H1 (cell line): ENCODE data around the gene ANO6. TPM values are rescaled to one million over a fixed set of nuclear protein-coding genes. Genes with fewer than 3 reads are reported as not detected.

Experiments
- CTCF ChIA-PET: fragments of 300-600 bp; sonication (Branson Sonifier 250); formaldehyde crosslinking; loops from one replicate; lab custom pipeline; 2021; ENCODE audit not compliant: partially characterized antibody; lab: Charles Lee
- POLR2A ChIA-PET: fragments of 300-600 bp; sonication (Branson Sonifier 250); formaldehyde crosslinking; loops from one replicate; lab custom pipeline; 2021; ENCODE audit warnings: inconsistent platforms; ENCODE audit not compliant: partially characterized antibody; lab: Charles Lee
- DNase-seq, 2 experiments: peaks; one replicate each; pipeline versions ENCODE4 v3.0.0 to v3.0.0-alpha.2; 2010 to 2022; ENCODE audit warnings: low spot score in 2 of 2, low read depth in 1 of 2, mixed read lengths in 1 of 2
- FAIRE-seq: peaks from 2 replicates; lab custom pipeline; 2011; peaks lifted over from hg19 to GRCh38; lab: Jason Lieb, UNC
- H2AFZ ChIP-seq: 2 replicates; pipeline ENCODE4 v1.8.1; 2012; ENCODE audit warnings: low read length, inconsistent platforms
- H2AK5ac ChIP-seq: 2 replicates; pipeline ENCODE4 v1.6.1; 2013; ENCODE audit warnings: low read depth, low read length
- H2BK120ac ChIP-seq: replicated peaks from 2 replicates; pipeline ENCODE3; 2013; ENCODE audit warnings: low read depth, low read length, inconsistent platforms
- H2BK12ac ChIP-seq: 2 replicates; pipeline ENCODE4 v1.6.1; 2013; ENCODE audit warnings: low read depth, low read length
- H2BK15ac ChIP-seq: 2 replicates; pipeline ENCODE4 v1.6.1; 2013; ENCODE audit warnings: low read length
- H2BK20ac ChIP-seq: 2 replicates; pipeline ENCODE4 v1.6.1; 2013; ENCODE audit warnings: low read length
- H2BK5ac ChIP-seq: 2 replicates; pipeline ENCODE4 v1.6.1; 2013; ENCODE audit warnings: low read depth, low read length
- H3K14ac ChIP-seq: 2 replicates; pipeline ENCODE4 v1.6.1; 2013; ENCODE audit warnings: inconsistent platforms; ENCODE audit not compliant: insufficient read length
- H3K18ac ChIP-seq: 2 replicates; pipeline ENCODE4 v1.6.1; 2013; ENCODE audit warnings: low read length; ENCODE audit errors: extremely low read depth
- H3K23ac ChIP-seq: 2 replicates; pipeline ENCODE4 v1.6.1; 2013; ENCODE audit warnings: inconsistent platforms; ENCODE audit not compliant: insufficient read length
- H3K23me2 ChIP-seq: 2 replicates; pipeline ENCODE4 v1.6.1; 2013; ENCODE audit warnings: low read depth, low read length
- H3K27ac ChIP-seq: 2 replicates; pipeline ENCODE4 v1.6.1; 2011; ENCODE audit warnings: low read depth, low read length, inconsistent platforms
- H3K27me3 ChIP-seq, 4 experiments: replicated peaks in 1 of 4; 1 replicate in 1 of 4; 2 replicates in 3 of 4; pipeline versions ENCODE4 v1.6.1 to v1.8.1; 2011 to 2013; ENCODE audit warnings: low read length in 3 of 4, mild to moderate bottlenecking in 3 of 4, inconsistent platforms in 2 of 4, mixed read lengths in 2 of 4, moderate library complexity in 1 of 4; ENCODE audit not compliant: control insufficient read depth in 3 of 4, insufficient read depth in 3 of 4; ENCODE audit errors: extremely low read depth in 1 of 4
- H3K36me3 ChIP-seq, 4 experiments: 2 replicates each; pipeline versions ENCODE4 v1.6.1 to v1.8.1; 2011 to 2013; ENCODE audit warnings: mild to moderate bottlenecking in 4 of 4, low read length in 3 of 4, moderate library complexity in 2 of 4, control low read depth in 1 of 4, inconsistent platforms in 1 of 4; ENCODE audit not compliant: insufficient read depth in 4 of 4, control insufficient read depth in 2 of 4
- H3K4ac ChIP-seq: replicated peaks from 2 replicates; pipeline ENCODE3; 2013; ENCODE audit warnings: low read length, low read depth, mixed read lengths, inconsistent platforms; ENCODE audit not compliant: insufficient read length
- H3K4me1 ChIP-seq, 4 experiments: replicated peaks in 1 of 4; 1 replicate in 1 of 4; 2 replicates in 3 of 4; pipeline versions ENCODE4 v1.6.1 to v1.8.1; 2011 to 2013; ENCODE audit warnings: low read length in 3 of 4, inconsistent platforms in 2 of 4, mixed read lengths in 1 of 4; ENCODE audit not compliant: insufficient read depth in 4 of 4, control insufficient read depth in 3 of 4
- H3K4me2 ChIP-seq, 2 experiments: 2 replicates each; pipeline versions ENCODE4 v1.6.1 to v1.8.1; 2011 to 2013; ENCODE audit warnings: low read depth in 2 of 2, low read length in 2 of 2, control low read depth in 1 of 2, inconsistent platforms in 1 of 2, mild to moderate bottlenecking in 1 of 2; ENCODE audit not compliant: insufficient read depth in 1 of 2
- H3K4me3 ChIP-seq, 4 experiments: fragments of 200-600, 300-600 bp in 1 of 4; sonication (generic), shearing (Covaris generic), sonication (Bioruptor Twin) in 1 of 4; 2 replicates each; pipeline versions ENCODE4 v1.5.1 to v1.8.1; 2011 to 2016; ENCODE audit warnings: low read length in 4 of 4, low read depth in 3 of 4, control low read depth in 2 of 4, inconsistent platforms in 2 of 4, mild to moderate bottlenecking in 2 of 4, mixed read lengths in 1 of 4, moderate library complexity in 1 of 4; ENCODE audit not compliant: insufficient read depth in 2 of 4; ENCODE audit errors: extremely low read depth in 1 of 4
- H3K56ac ChIP-seq: replicated peaks from 2 replicates; pipeline ENCODE3; 2013; ENCODE audit warnings: low read depth, mild to moderate bottlenecking, mixed read lengths, low read length, inconsistent platforms; ENCODE audit not compliant: insufficient read length
- H3K79me1 ChIP-seq: 2 replicates; pipeline ENCODE4 v1.6.1; 2013; ENCODE audit warnings: low read depth, low read length, control low read depth
- H3K79me2 ChIP-seq, 2 experiments: 2 replicates each; pipeline versions ENCODE4 v1.6.1 to v1.8.1; 2012 to 2013; ENCODE audit warnings: low read length in 2 of 2, mild to moderate bottlenecking in 2 of 2, inconsistent platforms in 1 of 2; ENCODE audit not compliant: insufficient read depth in 2 of 2, control insufficient read depth in 1 of 2
- H3K9ac ChIP-seq, 4 experiments: replicated peaks in 1 of 4; 1 replicate in 1 of 4; 2 replicates in 3 of 4; pipeline versions ENCODE4 v1.6.1 to v1.8.1; 2011 to 2013; ENCODE audit warnings: low read depth in 3 of 4, low read length in 3 of 4, control low read depth in 2 of 4, mild to moderate bottlenecking in 2 of 4, moderate library complexity in 2 of 4, inconsistent platforms in 1 of 4; ENCODE audit errors: extremely low read depth in 1 of 4
- H3K9me3 ChIP-seq, 2 experiments: 2 replicates each; pipeline versions ENCODE4 v1.6.1 to v1.8.1; 2012 to 2013; ENCODE audit warnings: mild to moderate bottlenecking in 2 of 2, moderate library complexity in 2 of 2, control low read depth in 1 of 2, inconsistent platforms in 1 of 2, low read depth in 1 of 2, low read length in 1 of 2, mixed read lengths in 1 of 2; ENCODE audit not compliant: insufficient read depth in 2 of 2
- H4K20me1 ChIP-seq, 2 experiments: replicated peaks in 1 of 2; 2 replicates each; pipeline versions ENCODE3 to v1.8.1; 2011 to 2013; ENCODE audit warnings: inconsistent platforms in 2 of 2, low read length in 2 of 2, mild to moderate bottlenecking in 1 of 2; ENCODE audit not compliant: insufficient read depth in 2 of 2, control insufficient read depth in 1 of 2
- H4K5ac ChIP-seq: 2 replicates; pipeline ENCODE4 v1.6.1; 2013; ENCODE audit warnings: low read length, low read depth, mixed read lengths, inconsistent platforms; ENCODE audit not compliant: insufficient read length
- H4K8ac ChIP-seq: 2 replicates; pipeline ENCODE4 v1.8.0; 2013; ENCODE audit warnings: mild to moderate bottlenecking, moderate library complexity, low read length, inconsistent platforms; ENCODE audit not compliant: insufficient read depth; ENCODE audit errors: extremely low read depth
- H4K91ac ChIP-seq: replicated peaks from 2 replicates; pipeline ENCODE3; 2013; ENCODE audit warnings: low read length, mixed read lengths, inconsistent platforms; ENCODE audit not compliant: insufficient read length
- CBX8 ChIP-seq: fragments of 300-800, 300-1000 bp; sonication (generic); IDR thresholded peaks from 2 replicates; pipeline ENCODE4 v1.7.1; 2016; ENCODE audit warnings: low read depth, low read length, borderline replicate concordance
- CHD1 ChIP-seq: IDR thresholded peaks from 2 replicates; pipeline ENCODE4 v1.6.1; 2012; ENCODE audit warnings: low read depth, low read length, improper control_type of control experiment
- EZH2 ChIP-seq: fragments of 200-600 bp; sonication (generic); IDR thresholded peaks from 2 replicates; pipeline ENCODE4 v1.7.1; 2012; ENCODE audit warnings: low read depth, mild to moderate bottlenecking, moderate library complexity, low read length, inconsistent platforms; ENCODE audit not compliant: severe bottlenecking
- POLR2A ChIP-seq, 2 experiments: IDR thresholded peaks; 1 replicate in 1 of 2; 2 replicates in 1 of 2; pipeline ENCODE4 v1.6.1; 2011; ENCODE audit warnings: low read depth in 2 of 2, low read length in 2 of 2, mild to moderate bottlenecking in 2 of 2; ENCODE audit errors: control extremely low read depth in 1 of 2
- SAP30 ChIP-seq: fragments of 300-600 bp; sonication (generic); IDR thresholded peaks from 2 replicates; pipeline ENCODE4 v1.7.1; 2012; ENCODE audit warnings: low read length, moderate library complexity, mild to moderate bottlenecking, inconsistent platforms; ENCODE audit not compliant: insufficient read depth, insufficient replicate concordance
- WGBS, 2 experiments: shearing (Covaris generic) in 1 of 2; methylation state at CpG; one replicate each; pipeline versions ENCODE4 v1.1.6 to v1.1.7; 2013 to 2015; ENCODE audit warnings: low lambda C conversion rate in 2 of 2, mixed read lengths in 2 of 2, inconsistent platforms in 1 of 2, low coverage in 1 of 2, missing lambda C conversion rate in 1 of 2; ENCODE audit not compliant: insufficient replicate concordance in 2 of 2, insufficient coverage in 1 of 2, insufficient read length in 1 of 2; ENCODE audit errors: extremely low coverage in 1 of 2, missing lambda C conversion rate in 1 of 2; 5-methylcytosine and 5-hydroxymethylcytosine counted together
- polyA plus RNA-seq, 7 experiments: library from polyadenylated mRNA; depleted of rRNA in 3 of 7; stranded (reverse) in 5 of 7; unstranded in 2 of 7; fragments of >200 nt in 5 of 7; fragments of 200-250 nt in 2 of 7; gene quantifications; 1 replicate in 5 of 7; 2 replicates in 1 of 7; 4 replicates in 1 of 7; pipeline versions ENCODE4 v1.2.1 to v1.2.3, GENCODE V29; 2011 to 2013; ENCODE audit warnings: missing spikeins in 2 of 7, mixed read lengths in 2 of 7
- total RNA-seq: library from RNA; stranded (reverse); fragmentation: NEBNext Ultra II Directional; extraction: Animal tissue kit (Norgen Biotek cat#: 25700); gene quantifications from 2 replicates; pipeline ENCODE4 v1.2.1, GENCODE V29; 2021

Gene ANO6
- total and polyA plus RNA-seq, 2 of the 8 experiments (the other 6 are each of a cell fraction or from before 2014, with no cell fraction given) = 15.1 to 39.7 TPM

GRCh38 chr12:45468751-45469615 is 253.1 kb downstream of the ANO6 start:
- H4K5ac ChIP-seq = no peak overlapping the region
- H3K18ac ChIP-seq = no peak overlapping the region
- H2BK15ac ChIP-seq = no peak overlapping the region
- ChIA-PET CTCF (no interaction called here), POLR2A (no interaction called here)
- H3K23ac ChIP-seq = no peak overlapping the region
- no peaks in the 10 kb centered on the region for H4K20me1 ChIP-seq
- H2BK20ac ChIP-seq = no peak overlapping the region
- H3K36me3 ChIP-seq = no peaks in the 10 kb centered on the region
- FAIRE-seq (no peak), DNase-seq (no peak)
- no peak overlapping the region for H2AK5ac ChIP-seq
- H2BK120ac ChIP-seq = no peak overlapping the region
- H3K4me1 ChIP-seq = no peaks in the 10 kb centered on the region; a peak in 1 of 7 replicates
- H3K4ac ChIP-seq = no peak overlapping the region
- H3K27me3 ChIP-seq = no peaks in the 10 kb centered on the region
- no peak overlapping the region for H4K91ac ChIP-seq
- H2BK5ac ChIP-seq = no peak overlapping the region
- no peaks in the 10 kb centered on the region for H3K23me2 ChIP-seq
- H3K27ac ChIP-seq = no peak overlapping the region
- no peak overlapping the region for H3K56ac ChIP-seq
- H2BK12ac ChIP-seq = no peak overlapping the region
- H2AFZ ChIP-seq = no peak overlapping the region
- no peak overlapping the region for H3K4me2 ChIP-seq
- no peak overlapping the region for H3K4me3 ChIP-seq
- H3K9me3 ChIP-seq = no peaks in the 10 kb centered on the region; a peak in 1 of 4 replicates
- no peak overlapping the region; the same call in 1 of the 2 replicates for H4K8ac ChIP-seq
- no peak overlapping the region for H3K9ac ChIP-seq
- no peaks in the 10 kb centered on the region for H3K79me2 ChIP-seq
- H3K79me1 ChIP-seq = no peaks in the 10 kb centered on the region
- H3K14ac ChIP-seq = no peak overlapping the region
- WGBS, 2 experiments = 88% methylated on average over 17 of the region's 18 CpGs; no CpG with 5 or more reads in 1 of the 2 experiments
- TF ChIP-seq CBX8 (no peak), SAP30 (no peak), EZH2 (no peak), CHD1 (no peak), POLR2A (IDR thresholded peaks at IDR 0.05; ENCODE audit: control extremely low read depth in 1 of 2, low read depth in 2 of 2, low read length in 2 of 2) (no peak)
